HG02852 (cell line): ENCODE measurements around the gene MROH9.

Experiments
- ATAC-seq: cut with Tn5 transposase; IDR thresholded peaks from one replicate; pipeline ENCODE4 v1.9.1; 2021; ENCODE audit warnings: mild to moderate bottlenecking, moderate library complexity; ENCODE audit not compliant: unreplicated experiment

MROH9 gene

DNA sequence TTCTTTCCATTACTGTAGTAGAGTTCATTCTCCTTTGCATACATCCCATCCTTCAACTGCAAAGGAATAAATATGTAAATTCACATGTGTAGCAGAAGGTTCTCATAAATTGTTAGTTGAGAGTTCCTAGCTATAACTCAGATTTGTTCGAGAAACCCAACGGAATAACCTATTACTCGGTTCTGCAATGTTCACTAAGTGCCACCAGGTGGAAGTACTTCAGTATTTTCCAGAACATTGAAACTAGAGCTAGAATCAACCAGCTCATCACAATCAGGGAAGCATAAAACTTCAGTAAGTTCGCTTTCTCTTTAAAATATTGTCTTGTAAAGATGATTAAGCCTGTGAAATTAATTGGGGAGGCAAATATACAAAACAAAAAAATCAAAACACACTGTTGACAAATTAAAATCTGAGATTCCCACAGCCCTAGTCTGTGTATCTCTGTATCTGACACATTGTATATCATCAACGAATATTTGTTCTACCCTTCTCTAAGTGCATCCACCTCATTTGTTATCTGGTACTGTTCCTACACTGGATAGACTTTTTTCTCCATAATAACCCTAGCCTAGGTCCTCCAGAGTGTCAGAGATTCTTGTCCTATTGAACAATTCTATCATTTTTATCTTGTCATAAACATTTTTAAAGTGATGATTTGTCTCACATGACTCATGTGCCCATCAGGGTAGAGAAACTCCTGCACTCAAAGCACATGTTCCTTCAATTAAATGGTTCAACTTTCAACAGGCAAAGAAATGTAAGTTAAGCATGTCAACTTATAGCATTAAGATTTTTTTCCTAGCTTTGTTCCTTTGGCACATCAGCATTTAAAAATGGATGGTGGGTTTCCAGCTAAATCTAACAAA lies 31.9 kb downstream of the MROH9 start:
- peak; percentile 78 for ATAC-seq

DNA sequence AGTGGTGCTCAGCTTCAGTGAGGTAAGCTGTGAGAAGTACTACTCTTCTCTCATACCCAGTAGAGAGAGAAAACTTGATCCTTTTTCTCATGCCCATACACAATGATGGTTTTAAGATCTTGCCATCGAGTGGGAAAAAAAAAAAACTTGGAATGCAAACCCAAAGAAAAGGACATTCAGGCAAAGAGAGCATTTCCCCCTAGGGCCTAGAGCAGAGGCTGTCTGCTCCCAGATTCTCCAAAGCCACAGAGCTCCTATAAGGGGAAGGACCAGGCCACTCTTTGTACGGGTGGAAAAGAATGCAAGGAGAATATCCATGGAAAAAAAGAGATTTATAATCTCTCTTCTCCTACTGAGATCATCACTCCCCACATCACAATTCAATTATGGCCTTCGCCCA lies 34.9 kb downstream of the MROH9 start:
- no peak for ATAC-seq

DNA sequence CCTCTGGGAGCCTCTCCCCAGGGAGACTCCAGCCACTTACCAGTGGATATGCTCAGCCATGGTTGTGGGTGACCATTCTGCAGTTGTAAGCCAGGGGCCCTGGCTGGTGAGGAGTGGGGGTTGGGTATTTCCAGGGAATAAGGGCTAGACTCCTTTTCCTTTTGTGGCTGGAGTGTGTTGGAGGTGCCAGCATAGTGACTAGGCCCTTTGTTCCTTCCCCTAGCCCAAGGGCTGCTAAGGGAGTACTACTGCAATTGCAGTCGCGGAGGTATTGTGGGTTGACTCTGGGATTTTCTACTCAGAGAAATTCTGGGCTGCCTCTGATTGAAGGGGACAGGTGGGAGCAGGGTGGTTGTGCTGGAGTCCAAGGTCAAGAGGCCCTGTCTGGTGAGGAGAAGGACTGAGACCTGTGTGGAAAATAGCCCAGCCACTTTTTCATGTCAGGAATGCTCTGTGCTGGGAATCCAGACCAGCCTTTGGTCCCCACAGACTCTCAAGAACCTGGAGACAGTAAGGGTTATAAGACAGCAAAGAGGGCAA lies 43.1 kb downstream of the MROH9 start:
- ATAC-seq: no peak

DNA sequence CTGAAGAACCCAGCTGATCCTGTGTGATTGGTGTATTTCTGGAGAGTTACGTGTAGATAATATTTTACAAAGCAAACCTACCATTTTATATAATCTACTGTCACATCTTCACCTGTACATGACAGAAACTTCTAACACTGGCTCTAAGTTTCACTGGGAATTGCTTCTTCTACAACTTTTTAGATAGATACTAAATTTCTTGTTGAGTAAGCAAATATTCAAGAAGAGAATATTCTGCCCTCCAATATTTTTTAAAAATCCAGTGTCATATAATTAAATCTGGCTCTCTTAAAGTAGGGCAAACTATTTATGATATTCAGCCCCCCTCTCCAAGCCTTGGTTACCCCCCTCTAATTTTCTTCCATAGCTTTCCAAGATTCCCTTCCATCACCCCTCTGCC lies 50.1 kb downstream of the MROH9 start:
- ATAC-seq: no peak

DNA sequence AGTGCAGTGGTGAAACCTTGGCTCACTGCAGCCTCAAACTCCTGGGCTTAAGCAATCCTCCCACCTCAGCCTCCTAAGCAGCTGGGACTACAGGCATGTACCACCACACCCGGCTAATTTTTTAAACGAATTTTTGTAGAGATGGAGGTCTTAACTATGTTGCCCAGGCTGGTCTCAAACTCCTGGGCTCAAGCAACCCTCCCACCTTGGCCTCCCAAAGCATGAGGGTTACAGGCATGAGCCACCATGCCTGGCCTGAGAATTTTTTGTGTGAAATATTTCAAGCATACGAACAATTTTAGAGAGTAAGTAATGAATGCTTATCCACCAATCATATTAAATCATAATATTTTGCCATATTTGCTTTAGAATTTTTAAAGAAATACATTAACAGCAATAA lies 51.6 kb downstream of the MROH9 start:
- ATAC-seq: no peak

DNA sequence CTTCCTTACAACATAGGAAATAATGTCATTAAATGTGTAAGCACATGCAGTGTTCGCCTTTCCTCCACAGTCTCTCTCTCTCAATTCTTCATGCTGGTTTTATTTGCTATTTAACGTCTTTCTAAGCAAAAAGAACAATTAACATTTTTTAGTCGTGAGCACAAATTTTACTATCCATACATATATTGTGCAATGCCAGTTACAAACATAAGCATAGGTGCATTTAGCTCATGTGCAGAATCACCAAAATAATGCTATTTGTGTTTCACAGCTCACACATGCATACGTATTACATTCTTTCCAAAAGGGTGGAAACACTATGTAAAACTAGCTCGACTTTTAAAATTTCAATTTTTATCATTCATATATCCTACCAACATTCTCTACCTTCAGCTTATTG lies 52.1 kb downstream of the MROH9 start:
- ATAC-seq: no peak

DNA sequence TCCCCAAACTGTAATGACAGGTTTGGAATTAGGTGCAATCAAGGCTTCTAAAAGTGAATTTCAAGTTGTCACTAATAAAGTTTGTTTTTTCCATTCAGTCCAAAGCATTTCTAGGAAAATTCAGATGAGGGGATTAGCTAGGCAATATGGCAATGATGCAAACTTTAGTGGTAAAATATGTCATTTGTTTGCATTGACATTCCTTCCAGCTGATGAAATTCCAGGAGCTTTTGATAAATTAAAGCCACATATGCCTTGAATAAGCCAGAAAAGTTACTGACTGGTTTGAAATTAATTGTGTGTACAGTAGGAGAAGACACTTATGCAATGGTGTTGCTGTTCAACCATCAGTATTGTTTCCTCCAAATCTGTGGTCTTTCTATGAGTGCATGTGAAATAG lies 57.8 kb downstream of the MROH9 start:
- no peak for ATAC-seq

DNA sequence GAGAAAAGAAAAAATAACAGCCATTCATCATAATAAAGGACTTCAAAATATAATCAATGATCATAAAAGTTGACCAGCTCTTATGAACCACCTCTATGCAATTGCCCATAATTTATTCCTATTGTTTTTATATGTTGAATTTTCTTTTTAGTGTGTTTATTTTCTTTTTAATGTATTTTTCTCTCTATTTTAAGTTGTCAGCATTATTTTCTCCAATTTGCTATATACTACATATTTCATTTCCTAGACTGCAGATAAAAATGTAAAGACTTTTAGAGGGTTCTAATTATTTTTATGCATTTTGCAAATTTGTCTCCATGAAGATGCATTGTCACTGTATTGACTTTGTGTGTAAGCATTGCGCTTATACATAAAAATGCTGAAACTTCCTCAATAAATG lies 58.4 kb downstream of the MROH9 start:
- no peak for ATAC-seq

DNA sequence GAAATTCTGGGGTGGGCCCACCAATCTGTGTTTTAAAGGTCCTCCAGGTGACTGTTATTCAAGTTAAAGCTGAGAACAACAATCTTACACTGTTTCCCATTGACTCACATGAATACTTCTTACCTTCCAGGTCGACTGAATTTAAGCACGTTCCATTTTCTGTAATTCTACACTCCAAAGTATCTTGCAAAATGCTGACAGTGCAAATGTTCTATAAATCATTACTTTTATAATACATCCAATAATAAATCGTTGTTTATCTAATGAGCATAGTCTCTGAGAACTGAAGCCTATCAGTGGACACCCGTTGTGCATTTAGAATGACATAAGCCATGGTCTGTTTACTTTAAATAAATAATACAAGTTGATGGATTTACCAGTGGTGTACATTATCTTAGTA lies 79.5 kb downstream of the MROH9 start:
- no peak for ATAC-seq

DNA sequence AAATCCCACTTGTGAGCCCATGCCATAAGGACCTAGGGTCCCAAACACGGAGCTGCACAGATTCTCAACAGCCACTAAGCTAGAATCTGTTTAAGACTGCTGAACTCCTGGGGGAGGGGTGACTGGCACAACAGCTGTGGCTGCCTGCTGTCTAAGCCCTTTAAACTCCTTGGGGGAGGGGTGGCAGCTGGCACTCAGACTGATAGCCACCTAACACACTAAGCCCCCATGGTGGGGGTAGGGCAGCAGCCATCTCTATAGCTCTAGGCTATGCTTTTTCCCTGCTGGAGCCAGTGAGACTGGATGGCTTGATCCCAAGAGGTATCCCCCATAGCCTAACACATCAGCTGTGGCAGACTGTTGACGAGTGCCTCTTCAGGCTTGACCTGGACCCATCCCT lies 82.1 kb downstream of the MROH9 start:
- ATAC-seq: no peak

DNA sequence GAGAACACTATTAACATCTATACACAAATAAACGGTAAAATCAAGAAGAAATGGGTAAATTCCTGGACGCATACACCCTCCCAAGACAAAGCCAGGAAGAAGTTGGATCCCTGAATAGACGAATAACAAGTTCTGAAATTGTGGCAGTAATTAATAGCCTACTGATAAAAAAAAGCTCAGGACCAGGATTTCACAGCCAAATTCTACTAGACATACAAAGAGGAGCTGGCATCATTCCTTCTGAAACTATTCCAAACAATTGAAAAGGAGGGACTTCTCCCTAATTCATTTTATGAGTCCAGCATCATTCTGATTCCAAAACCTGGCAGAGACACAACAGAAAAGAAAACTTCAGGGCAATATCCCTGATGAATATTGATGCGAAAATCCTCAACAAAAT lies 84.6 kb downstream of the MROH9 start:
- ATAC-seq: no peak

DNA sequence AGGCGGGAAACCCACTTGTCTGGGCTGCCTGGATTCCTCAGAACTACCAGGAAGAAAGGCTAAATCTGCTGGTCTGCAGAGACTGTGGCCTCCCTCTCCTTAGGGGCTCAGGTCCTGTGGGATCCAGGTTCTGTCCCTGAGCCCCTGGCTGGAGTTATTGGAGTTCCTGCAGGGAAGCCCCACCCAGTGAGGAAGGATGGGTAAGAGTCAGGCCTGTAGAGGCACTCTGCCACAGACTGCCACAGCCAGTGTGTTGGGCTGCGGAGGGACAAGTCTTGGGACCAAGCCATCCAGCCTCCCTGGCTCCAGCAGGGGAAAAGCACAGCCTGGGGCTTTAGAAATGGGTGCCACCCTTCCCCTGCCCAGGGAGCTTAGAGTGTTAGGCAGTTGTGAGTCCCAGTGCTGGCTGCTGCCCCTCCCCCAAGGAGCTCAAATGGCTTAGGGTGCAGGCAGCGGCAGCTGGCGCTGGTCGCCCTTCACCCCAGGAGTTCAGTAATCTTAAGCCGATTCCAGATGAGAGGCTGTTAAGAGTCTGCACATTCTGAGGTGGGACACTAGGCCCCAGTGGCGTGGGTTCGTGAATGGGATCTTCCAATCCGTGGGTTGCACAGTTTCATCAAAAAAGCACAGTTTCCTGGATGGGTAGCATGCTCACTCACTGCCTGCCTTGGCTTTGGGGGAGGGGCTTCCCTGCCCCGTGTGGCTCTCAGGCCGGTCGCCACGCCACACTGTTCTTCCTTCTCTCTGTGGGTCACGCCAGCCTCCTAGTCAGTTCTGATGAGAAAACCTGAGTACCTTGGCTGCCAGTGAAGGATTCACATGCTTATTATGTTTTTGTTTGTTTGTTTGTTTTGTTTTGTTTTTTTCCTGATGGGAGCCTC lies 97.7 kb downstream of the MROH9 start:
- no peak for ATAC-seq

DNA sequence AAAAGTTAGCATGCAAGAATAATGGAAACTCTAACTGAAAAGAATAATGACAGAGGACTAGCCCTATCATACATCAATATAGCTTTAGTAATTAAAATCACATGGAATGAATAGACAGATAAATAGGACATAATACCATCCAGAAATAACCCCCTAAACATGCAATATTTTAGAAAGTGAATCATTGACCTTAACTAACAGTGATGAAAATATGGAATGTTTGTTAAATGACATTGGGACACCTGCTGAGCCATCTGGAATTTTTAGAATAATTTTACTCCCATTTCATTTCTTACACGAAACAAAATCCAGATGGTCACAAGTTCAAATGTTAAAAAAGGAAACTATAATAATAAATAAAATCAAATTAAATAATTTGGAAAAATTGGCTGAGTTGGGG lies 102.3 kb downstream of the MROH9 start:
- ATAC-seq: no peak

DNA sequence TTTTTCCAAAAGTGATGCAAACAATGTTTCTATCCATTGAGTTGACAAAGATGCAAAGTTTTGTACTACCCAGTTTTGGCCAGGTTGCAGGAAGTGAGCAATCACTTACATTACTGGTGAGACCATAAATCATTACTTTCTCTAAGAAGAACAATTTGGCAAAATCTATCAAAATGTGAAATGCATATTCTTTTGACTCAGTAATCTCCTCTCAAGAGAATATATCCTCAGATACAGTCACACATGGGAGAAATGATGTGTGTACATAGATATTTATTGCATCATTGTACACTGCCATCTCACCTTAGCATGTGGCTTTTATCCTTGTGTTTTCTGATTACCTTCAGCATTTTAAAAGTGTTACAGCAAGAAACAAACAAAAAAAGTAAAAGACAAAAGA lies 103.0 kb downstream of the MROH9 start:
- ATAC-seq: no peak

DNA sequence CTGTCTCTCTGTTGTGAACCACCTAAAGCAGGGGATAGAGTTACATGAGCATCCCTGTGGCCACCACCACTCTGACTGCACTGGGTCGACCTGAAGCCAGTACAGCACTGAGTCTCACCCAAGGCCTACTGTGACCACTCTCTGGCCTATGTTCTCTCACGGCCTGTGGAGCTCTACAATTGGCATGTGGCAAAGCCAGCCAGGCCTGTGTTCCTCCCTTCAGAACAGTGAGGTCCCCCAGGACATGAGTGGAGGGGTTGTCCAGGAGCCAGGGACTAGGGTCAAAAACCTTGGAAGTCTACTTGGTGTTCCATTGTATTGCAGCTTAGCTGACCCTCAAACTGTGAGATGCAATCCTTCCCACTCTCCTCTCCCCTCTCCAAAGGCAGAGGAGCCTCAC lies 112.7 kb downstream of the MROH9 start:
- ATAC-seq: no peak

DNA sequence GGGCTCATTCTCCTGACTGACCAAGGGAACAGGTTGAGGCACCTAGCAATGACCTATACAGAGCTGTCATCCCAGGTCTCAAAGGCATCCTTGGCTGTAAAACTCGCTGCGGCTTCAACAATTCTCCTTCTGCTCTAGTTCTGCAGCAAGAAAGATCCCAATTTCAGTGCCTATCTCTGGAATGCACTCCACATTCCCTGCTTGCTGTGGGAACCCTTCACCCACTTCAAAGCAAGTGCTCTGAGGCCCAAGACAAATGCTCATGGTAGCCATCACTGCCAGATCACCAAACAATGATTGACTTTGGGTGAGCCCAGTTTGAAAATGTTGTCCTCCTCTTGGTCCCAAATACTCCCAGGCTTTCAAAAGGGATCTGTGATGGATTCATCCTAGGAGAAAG lies 117.6 kb downstream of the MROH9 start:
- no peak for ATAC-seq

DNA sequence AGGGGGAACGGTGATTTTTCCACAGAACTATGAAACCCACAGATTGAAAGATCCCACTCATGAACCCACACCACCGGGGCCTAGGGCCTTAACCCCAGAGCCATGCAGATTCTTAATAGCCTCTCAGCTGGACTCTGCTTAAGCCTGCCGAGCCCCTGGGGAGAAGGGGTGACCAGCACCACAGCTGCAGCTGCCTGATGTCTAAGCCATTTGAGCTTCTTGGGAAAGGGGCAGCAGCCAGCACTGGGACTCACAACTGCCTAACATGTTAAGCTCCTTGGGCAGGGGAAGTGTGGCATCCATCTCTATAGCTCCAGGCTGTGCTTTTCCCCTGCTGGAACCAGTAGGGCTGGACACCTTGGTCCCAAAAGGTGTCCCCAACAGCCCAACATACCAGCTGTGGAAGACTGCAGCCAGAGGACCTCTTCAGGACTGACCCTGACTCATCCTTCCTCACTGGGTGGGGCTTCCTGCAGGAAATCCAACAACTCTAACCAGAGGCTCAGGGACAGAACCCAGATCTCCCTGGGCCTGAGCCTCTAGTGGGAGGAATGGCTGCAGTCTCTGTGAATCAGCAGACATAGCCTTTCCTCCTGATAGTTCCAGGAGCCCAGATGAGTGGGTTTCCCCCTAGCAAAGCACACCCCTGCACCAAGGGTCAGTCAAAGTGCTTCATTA lies 120.8 kb downstream of the MROH9 start:
- no peak for ATAC-seq

DNA sequence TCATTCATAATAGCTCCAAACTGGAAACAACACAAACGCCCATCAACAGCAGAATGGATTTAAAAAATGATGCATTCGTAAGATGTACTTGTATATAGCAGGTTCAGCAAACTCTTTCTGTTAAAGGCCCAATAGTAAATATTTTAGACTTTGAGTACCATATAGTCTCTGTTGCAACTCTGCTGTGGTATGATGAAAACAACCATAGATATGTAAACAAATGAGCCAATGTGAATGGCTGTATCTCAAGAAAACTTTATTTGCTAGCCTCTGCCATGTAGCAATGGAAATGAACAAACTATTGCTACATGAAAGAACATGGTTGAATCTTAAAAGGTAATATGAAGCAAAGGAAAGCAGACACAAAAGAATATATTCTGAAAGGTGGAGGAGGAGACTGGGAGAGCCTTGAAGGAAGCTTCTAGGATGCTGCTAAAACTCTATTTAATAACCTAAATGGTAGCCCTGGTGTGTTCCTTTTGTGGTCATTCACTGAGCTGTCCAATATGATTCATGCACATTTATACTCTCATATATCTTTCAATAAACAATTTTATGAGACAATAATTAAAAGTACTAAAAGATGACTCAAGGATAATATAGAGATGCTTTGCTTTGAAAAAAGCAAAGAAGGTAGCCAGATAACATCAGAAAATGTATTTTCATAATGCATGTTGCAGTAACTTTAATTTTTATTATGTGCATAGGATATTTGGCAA lies 126.2 kb downstream of the MROH9 start:
- ATAC-seq: no peak

DNA sequence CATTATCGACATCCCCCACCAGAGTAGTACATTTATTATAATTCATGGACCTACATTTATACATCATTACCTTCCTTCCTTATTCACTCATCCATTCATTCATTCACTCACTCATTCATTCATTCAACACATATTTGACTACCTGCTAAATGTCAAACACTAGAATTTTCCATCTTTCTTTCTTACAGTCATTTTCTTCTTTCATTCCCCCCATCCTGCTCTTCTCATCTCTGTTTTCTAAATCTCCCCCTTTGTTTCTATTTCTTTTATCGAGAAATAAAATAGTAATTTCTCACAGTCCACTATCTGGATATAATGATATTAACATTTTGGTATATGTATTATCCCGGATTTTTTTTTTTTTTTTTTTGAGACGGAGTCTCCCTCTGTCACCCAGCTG lies 127.6 kb downstream of the MROH9 start:
- ATAC-seq: no peak

DNA sequence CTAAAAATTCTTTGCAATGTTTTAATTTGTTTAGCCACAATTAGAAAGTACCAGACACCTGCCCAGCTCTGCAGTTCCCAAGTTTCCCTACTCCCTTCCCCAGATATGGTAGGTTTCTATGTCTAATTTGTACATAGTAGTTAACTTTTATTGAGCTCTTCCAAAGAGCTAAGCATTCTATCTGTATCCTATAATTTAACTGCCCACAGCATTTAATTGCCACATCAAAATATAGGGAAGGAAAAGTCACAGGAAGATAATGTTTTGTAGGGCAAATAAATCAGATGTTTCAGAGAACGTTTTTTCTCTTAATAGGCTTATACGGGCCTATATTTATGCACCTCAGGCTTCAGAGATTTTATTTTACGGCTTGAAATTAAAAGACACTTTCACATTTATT lies 139.7 kb downstream of the MROH9 start:
- no peak for ATAC-seq

DNA sequence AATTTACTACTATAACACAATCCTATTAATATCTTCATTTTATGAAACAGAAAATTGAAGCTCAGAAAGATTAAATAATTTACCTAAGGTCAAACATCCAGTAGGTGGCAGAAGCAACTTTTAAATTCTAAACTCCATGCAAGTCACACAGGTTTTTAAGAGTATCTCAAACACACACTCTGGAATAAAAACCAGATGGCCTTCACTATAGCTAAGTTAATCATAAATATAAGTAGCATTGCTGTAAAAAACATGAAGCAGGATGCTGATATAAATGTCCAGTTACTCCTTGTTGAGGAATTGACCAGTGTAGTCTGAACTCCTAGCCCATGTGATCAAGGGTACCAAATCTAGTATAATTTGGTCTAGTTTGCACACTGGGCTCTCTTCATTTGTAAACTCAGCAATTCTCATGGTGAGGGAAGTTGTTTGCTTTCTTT lies 146.0 kb downstream of the MROH9 start:
- ATAC-seq: no peak
